ENCODE results near the gene WNT9A.

DNA sequence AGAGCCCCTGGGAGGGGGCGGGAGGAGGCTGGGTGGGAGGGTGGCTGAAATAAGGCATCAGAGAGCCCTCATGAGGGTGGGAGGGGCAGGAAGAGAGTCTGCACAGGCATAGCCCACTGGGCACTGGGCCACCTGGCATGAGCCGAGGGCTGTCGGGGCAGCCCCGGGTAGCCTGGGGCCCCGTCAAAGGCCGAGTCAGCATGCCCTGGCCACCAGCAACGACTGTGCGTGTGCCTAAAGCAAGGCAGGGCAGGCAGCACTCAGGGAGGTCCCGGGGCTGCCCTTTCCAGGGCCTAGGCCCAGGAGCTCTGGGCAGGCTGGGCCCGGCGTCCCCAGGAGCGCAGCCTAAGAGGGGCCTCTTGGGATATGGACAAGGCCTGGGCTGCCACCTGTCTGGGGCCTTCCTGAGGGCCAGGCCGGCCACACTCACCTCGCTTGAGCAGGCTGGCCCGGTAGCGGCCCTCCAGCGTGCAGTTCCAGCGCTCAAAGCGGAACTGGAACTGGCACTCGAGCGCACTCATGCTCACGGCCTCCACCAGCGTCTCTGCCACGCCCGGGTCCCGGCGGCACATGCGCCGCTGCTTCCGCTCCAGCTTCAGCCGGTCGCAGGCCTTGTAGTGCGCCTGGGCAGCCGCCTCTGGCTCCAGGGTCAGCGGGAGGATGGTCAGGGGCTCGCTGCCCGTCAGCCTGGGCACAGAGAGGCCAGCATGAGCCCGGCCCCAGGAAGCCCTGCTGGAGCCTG, 22.7 kb downstream of the WNT9A start:
- TF ChIP-seq CEBPB (IDR thresholded peaks at IDR 0.05; ENCODE audit: low read depth, low read length) = no peak
- TF ChIP-seq, protein P1, sequence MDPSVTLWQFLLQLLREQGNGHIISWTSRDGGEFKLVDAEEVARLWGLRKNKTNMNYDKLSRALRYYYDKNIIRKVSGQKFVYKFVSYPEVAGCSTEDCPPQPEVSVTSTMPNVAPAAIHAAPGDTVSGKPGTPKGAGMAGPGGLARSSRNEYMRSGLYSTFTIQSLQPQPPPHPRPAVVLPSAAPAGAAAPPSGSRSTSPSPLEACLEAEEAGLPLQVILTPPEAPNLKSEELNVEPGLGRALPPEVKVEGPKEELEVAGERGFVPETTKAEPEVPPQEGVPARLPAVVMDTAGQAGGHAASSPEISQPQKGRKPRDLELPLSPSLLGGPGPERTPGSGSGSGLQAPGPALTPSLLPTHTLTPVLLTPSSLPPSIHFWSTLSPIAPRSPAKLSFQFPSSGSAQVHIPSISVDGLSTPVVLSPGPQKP (IDR thresholded peaks at IDR 0.05; ENCODE audit: borderline replicate concordance, low read depth, low read length) = no peak
- TF ChIP-seq, protein P2, sequence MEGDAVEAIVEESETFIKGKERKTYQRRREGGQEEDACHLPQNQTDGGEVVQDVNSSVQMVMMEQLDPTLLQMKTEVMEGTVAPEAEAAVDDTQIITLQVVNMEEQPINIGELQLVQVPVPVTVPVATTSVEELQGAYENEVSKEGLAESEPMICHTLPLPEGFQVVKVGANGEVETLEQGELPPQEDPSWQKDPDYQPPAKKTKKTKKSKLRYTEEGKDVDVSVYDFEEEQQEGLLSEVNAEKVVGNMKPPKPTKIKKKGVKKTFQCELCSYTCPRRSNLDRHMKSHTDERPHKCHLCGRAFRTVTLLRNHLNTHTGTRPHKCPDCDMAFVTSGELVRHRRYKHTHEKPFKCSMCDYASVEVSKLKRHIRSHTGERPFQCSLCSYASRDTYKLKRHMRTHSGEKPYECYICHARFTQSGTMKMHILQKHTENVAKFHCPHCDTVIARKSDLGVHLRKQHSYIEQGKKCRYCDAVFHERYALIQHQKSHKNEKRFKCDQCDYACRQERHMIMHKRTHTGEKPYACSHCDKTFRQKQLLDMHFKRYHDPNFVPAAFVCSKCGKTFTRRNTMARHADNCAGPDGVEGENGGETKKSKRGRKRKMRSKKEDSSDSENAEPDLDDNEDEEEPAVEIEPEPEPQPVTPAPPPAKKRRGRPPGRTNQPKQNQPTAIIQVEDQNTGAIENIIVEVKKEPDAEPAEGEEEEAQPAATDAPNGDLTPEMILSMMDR (conservative IDR thresholded peaks at IDR 0.05; ENCODE audit: low read depth, low read length) = no peak
- no peak for TF ChIP-seq POLR2A (IDR thresholded peaks at IDR 0.05; ENCODE audit: low read depth, low read length)
- TF ChIP-seq RAD21 (IDR thresholded peaks at IDR 0.05; ENCODE audit: low read length) = no peak
- TF ChIP-seq, protein P3, sequence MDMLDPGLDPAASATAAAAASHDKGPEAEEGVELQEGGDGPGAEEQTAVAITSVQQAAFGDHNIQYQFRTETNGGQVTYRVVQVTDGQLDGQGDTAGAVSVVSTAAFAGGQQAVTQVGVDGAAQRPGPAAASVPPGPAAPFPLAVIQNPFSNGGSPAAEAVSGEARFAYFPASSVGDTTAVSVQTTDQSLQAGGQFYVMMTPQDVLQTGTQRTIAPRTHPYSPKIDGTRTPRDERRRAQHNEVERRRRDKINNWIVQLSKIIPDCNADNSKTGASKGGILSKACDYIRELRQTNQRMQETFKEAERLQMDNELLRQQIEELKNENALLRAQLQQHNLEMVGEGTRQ (IDR thresholded peaks at IDR 0.05; ENCODE audit: low read depth, low read length) = no peak
- TF ChIP-seq MAFK (IDR thresholded peaks at IDR 0.05; ENCODE audit: low read depth, low read length) = no peak
- TF ChIP-seq RCOR1 (IDR thresholded peaks at IDR 0.05; ENCODE audit: insufficient replicate concordance, low read length) = no peak
- TF ChIP-seq FOS (IDR thresholded peaks at IDR 0.05; ENCODE audit: low read depth, low read length) = no peak
